ENCODE data around the gene LRMDA. TPM values are rescaled to one million over a fixed set of nuclear protein-coding genes. Genes with fewer than 3 reads are reported as not detected.

The LRMDA gene
- total and polyA plus RNA-seq, 7 donors = 2.8 to 22.2 (median 9.0) TPM

DNA sequence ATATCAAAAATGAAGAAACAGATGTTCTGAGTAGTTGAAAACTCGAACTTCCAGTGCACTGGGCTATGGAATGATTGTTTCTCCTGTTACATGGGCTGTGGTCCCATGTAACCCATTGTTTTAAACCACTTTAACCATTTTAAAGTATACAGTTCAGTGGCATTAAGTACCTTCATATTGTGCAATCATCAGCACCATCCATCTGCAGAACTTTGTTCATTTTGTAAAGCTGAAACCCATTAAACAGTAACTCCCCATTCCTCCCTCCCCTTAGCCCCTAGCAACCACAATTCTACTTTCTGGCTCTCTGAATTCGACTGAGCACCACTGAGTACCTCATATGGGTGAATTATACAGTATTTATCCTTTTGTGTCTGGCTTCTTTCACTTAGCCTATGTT is 217.4 kb downstream of the LRMDA start:
- Histone ChIP-seq H3K9me3 (no peaks in the 10 kb centered on the region), H3K27me3 (no peaks in the 10 kb centered on the region), H3K27ac (no peak overlapping the region), H3K4me3 (no peak overlapping the region), H3K36me3 (no peaks in the 10 kb centered on the region), H3K4me1 (peaks cover 0 to 30% (median 5%) of the 10 kb centered on the region in 4 donors)
- WGBS, 2 donors = 60 to 75% methylated on average over 2 of the region's 2 CpGs
- TF ChIP-seq, protein P1, sequence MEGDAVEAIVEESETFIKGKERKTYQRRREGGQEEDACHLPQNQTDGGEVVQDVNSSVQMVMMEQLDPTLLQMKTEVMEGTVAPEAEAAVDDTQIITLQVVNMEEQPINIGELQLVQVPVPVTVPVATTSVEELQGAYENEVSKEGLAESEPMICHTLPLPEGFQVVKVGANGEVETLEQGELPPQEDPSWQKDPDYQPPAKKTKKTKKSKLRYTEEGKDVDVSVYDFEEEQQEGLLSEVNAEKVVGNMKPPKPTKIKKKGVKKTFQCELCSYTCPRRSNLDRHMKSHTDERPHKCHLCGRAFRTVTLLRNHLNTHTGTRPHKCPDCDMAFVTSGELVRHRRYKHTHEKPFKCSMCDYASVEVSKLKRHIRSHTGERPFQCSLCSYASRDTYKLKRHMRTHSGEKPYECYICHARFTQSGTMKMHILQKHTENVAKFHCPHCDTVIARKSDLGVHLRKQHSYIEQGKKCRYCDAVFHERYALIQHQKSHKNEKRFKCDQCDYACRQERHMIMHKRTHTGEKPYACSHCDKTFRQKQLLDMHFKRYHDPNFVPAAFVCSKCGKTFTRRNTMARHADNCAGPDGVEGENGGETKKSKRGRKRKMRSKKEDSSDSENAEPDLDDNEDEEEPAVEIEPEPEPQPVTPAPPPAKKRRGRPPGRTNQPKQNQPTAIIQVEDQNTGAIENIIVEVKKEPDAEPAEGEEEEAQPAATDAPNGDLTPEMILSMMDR (IDR thresholded peaks at IDR 0.05) = no peak
- no peak for TF ChIP-seq EP300 (IDR thresholded peaks at IDR 0.05)
- no peak for TF ChIP-seq POLR2AphosphoS5 (IDR thresholded peaks at IDR 0.05)
- no peak for TF ChIP-seq POLR2A (IDR thresholded peaks at IDR 0.05)
- intact Hi-C loops (cut with DNase I) = no loop called here
- no peak for DNase-seq

DNA sequence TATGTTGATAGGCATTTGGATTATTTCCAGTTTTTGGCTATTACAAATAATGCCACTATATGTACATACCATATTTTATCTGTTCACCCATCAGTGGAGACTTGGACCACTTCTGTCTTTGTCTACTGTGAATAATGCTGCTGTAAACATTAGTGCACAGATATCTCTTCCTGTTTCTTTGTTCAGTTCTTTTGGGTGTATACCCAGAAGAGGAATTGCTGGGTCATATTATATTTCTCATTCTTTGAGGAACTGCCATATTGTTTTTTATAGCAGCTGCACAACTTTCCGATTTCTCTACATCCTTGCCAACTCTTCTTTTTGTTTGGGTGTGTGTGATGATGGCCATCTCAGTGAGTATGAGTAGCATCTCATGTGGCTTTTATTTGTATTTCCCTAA is 218.0 kb downstream of the LRMDA start:
- 81 to 86% methylated on average over 1 of the region's 1 CpG for WGBS, 2 donors
- intact Hi-C loops (cut with DNase I) = no loop called here

DNA sequence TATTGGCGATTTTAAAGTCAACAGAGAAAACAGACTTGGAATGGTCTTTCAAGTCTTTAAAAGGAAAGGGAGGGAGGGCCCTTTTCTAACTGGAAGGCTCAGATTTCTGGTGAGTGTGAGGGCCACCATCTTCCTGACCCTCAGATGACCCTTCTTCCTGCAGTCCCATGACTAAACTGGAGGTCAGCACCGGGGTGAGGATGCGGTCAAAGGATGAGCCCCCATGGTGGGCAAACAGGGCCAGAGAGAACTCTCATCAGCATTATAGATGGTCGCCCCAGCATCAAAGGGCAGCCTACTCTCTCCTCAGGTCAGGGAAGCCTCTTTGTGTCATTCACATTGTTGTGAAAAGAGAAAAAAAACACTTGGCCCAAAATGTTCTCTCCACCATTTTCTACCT is 219.2 kb downstream of the LRMDA start:
- TF ChIP-seq POLR2A (IDR thresholded peaks at IDR 0.05) (no peak), POLR2AphosphoS5 (IDR thresholded peaks at IDR 0.05) (no peak), EP300 (IDR thresholded peaks at IDR 0.05) (no peak)
- TF ChIP-seq, protein P1 (IDR thresholded peaks at IDR 0.05) = no peak
- H3K36me3 ChIP-seq = no peaks in the 10 kb centered on the region
- no peak for DNase-seq
- H3K9me3 ChIP-seq = no peaks in the 10 kb centered on the region
- H3K4me1 ChIP-seq = peaks cover 0 to 42% (median 23%) of the 10 kb centered on the region in 4 donors
- H3K4me3 ChIP-seq = no peak overlapping the region
- intact Hi-C loops (cut with DNase I) = no loop called here
- no peak overlapping the region for H3K27ac ChIP-seq
- no peaks in the 10 kb centered on the region for H3K27me3 ChIP-seq
- 84 to 87% methylated on average over 4 of the region's 4 CpGs for WGBS, 2 donors

More for the DNA sequence above, 218.0 kb downstream of the LRMDA start:
- H3K27ac ChIP-seq = no peak overlapping the region
- no peaks in the 10 kb centered on the region for H3K27me3 ChIP-seq
- no peaks in the 10 kb centered on the region for H3K9me3 ChIP-seq
- no peaks in the 10 kb centered on the region for H3K36me3 ChIP-seq
- TF ChIP-seq, protein P1 (IDR thresholded peaks at IDR 0.05) = no peak
- TF ChIP-seq POLR2A (IDR thresholded peaks at IDR 0.05) (no peak), POLR2AphosphoS5 (IDR thresholded peaks at IDR 0.05) (no peak), EP300 (IDR thresholded peaks at IDR 0.05) (no peak)
- no peak for DNase-seq
- H3K4me1 ChIP-seq = peaks cover 0 to 32% (median 11%) of the 10 kb centered on the region in 4 donors
- no peak overlapping the region for H3K4me3 ChIP-seq

DNA sequence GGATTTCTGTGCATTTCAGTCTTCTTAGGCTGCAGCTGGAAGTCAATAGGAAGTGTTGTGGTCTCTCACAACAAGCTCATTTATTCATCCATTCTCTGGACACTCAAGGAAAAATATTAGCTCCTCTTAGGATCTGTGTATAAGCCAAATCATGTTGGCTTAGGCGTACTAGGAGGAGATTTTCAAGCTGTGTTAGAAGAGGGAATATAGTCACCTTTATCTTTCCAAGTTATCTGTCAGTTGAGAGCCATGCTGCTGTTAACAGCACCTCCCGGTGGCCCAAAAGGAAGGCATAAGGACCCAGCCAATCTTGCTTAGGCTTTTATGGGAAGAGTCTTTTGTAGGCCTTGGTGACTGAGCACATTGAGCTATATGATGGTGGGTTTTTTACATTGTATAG is 220.0 kb downstream of the LRMDA start:
- H3K9me3 ChIP-seq = no peaks in the 10 kb centered on the region
- 62 to 82% methylated on average over 2 of the region's 2 CpGs for WGBS, 2 donors
- DNase-seq = no peak
- H3K27ac ChIP-seq = no peak overlapping the region
- no peak for TF ChIP-seq EP300 (IDR thresholded peaks at IDR 0.05)
- no peak for TF ChIP-seq POLR2AphosphoS5 (IDR thresholded peaks at IDR 0.05)
- no peak for TF ChIP-seq POLR2A (IDR thresholded peaks at IDR 0.05)
- TF ChIP-seq, protein P1 (IDR thresholded peaks at IDR 0.05) = no peak
- H3K27me3 ChIP-seq = no peaks in the 10 kb centered on the region
- no peaks in the 10 kb centered on the region for H3K36me3 ChIP-seq
- peaks cover 0 to 50% (median 29%) of the 10 kb centered on the region in 4 donors for H3K4me1 ChIP-seq
- intact Hi-C loops (cut with DNase I) = no loop called here
- no peak overlapping the region for H3K4me3 ChIP-seq

DNA sequence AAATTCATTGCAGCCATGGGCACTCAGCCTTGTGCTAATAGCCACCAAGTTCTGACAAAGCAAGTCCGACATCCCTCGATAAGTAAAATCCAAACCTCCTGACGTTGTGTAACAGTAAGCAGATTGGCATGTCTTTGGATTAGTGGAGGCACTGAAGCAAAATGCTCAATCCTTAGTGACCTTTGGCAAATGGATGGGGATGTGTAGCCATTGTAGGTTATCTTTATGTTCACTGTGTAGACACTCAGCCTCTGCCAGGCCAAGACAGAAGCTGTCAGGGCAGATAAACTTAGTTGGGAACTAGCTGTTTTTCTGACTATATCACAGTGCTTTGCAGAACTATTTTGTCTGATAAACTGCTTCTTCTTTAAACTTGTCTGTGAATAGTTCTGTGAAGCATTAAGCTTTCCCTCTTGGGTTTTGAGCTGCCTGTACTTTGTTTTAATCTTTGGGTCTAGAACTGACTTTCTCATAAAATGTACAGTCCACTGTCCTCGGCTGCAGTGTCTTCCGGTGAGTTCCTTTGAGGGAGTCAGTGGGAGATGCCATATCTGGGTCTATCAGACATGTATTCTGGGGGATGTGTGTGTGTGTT is 220.8 kb downstream of the LRMDA start:
- Histone ChIP-seq H3K36me3 (no peaks in the 10 kb centered on the region), H3K4me3 (no peak overlapping the region), H3K4me1 (peaks cover 0 to 53% (median 29%) of the 10 kb centered on the region in 4 donors), H3K27me3 (no peaks in the 10 kb centered on the region), H3K9me3 (no peaks in the 10 kb centered on the region), H3K27ac (no peak overlapping the region)
- WGBS, 2 donors = 89 to 90% methylated on average over 5 of the region's 5 CpGs
- no peak for DNase-seq
- intact Hi-C loops (cut with DNase I) = no loop called here
- TF ChIP-seq POLR2A (IDR thresholded peaks at IDR 0.05) (no peak), POLR2AphosphoS5 (IDR thresholded peaks at IDR 0.05) (no peak), EP300 (IDR thresholded peaks at IDR 0.05) (no peak)
- TF ChIP-seq, protein P1 (IDR thresholded peaks at IDR 0.05) = no peak

All from sigmoid colon (tissue), 7 donors.